GM21717 (cell line): ENCODE results near the gene DPP3.
"Not testable (repeated sequence)": the region's sequence is repeated elsewhere in the genome, so short reads cannot be mapped to it uniquely, and the experiment has no call there.

Experiments used
- ATAC-seq: cut with Tn5 transposase; IDR thresholded peaks from one replicate; pipeline ENCODE4 v1.9.1; 2021; ENCODE audit warnings: mild to moderate bottlenecking, moderate library complexity; ENCODE audit not compliant: unreplicated experiment

The DPP3 gene

GRCh38 chr11:66480117-66480938 is at the start of gene DPP3:
TSS of gene DPP3 (plus strand) at chr11:66480434. CDS start at chr11:66482201, 1,767 bp downstream.
- ATAC-seq, result peak; percentile 79

GRCh38 chr11:66431287-66431686 is 48.9 kb upstream of the DPP3 start:
- ATAC-seq, result not testable (repeated sequence)

- not testable (repeated sequence) for ATAC-seq
These were observed 48.3 kb upstream of the DPP3 start for GRCh38 chr11:66431871-66432329.

- no peak for ATAC-seq
These were observed 47.6 kb upstream of the DPP3 start for GRCh38 chr11:66432597-66432996.

GRCh38 chr11:66437979-66438503 is 42.2 kb upstream of the DPP3 start:
- no peak for ATAC-seq

- ATAC-seq, result peak; percentile 86
These were observed 41.4 kb upstream of the DPP3 start, which contains the start of gene MRPL11 for GRCh38 chr11:66438504-66439466. TSS of gene MRPL11 (minus strand) at chr11:66438848. CDS start at chr11:66438754, 94 bp downstream.

- not testable (repeated sequence) for ATAC-seq
These were observed 39.9 kb upstream of the DPP3 start for GRCh38 chr11:66440101-66440939.

GRCh38 chr11:66440940-66441282 is 39.3 kb upstream of the DPP3 start:
- not testable (repeated sequence) for ATAC-seq

- no peak for ATAC-seq
These were observed 36.6 kb upstream of the DPP3 start for GRCh38 chr11:66443602-66444001.

GRCh38 chr11:66447012-66447411 is 33.2 kb upstream of the DPP3 start:
- no peak for ATAC-seq

GRCh38 chr11:66448523-66448922 is 31.7 kb upstream of the DPP3 start:
- ATAC-seq, result no peak

- ATAC-seq, result no peak
These were observed 29.7 kb upstream of the DPP3 start for GRCh38 chr11:66450560-66450959.

GRCh38 chr11:66451663-66452062 is 28.6 kb upstream of the DPP3 start:
- ATAC-seq, result no peak

- no peak for ATAC-seq
These were observed 26.0 kb upstream of the DPP3 start for GRCh38 chr11:66454247-66454646.

- ATAC-seq, result no peak
These were observed 25.4 kb upstream of the DPP3 start for GRCh38 chr11:66454828-66455227.

GRCh38 chr11:66457826-66458225 is 22.4 kb upstream of the DPP3 start:
- no peak for ATAC-seq

- no peak for ATAC-seq
These were observed 21.0 kb upstream of the DPP3 start for GRCh38 chr11:66459138-66459778.

GRCh38 chr11:66462010-66462409 is 18.2 kb upstream of the DPP3 start:
- ATAC-seq, result no peak

- no peak for ATAC-seq
These were observed 17.3 kb upstream of the DPP3 start for GRCh38 chr11:66462911-66463310.

- not testable (repeated sequence) for ATAC-seq
These were observed 16.1 kb upstream of the DPP3 start for GRCh38 chr11:66464116-66464515.
